ENCODE data around the gene UTP4.
"Not testable (repeated sequence)": the region's sequence is repeated elsewhere in the genome, so short reads cannot be mapped to it uniquely, and the experiment has no call there.

Gene UTP4

GRCh38 chr16:69110406-69110805 is 22.0 kb upstream of the UTP4 start:
- no peak for DNase-seq (ENCODE audit: low read depth)

GRCh38 chr16:69111216-69111875 is 21.1 kb upstream of the UTP4 start:
- DNase-seq (ENCODE audit: low read depth), result no peak

- no peak for DNase-seq (ENCODE audit: low read depth)
These were observed 20.6 kb upstream of the UTP4 start for GRCh38 chr16:69111876-69112230.

GRCh38 chr16:69112285-69113129 is 19.9 kb upstream of the UTP4 start:
- no peak for DNase-seq (ENCODE audit: low read depth)

- DNase-seq (ENCODE audit: low read depth), result no peak
These were observed 19.2 kb upstream of the UTP4 start for GRCh38 chr16:69113216-69113615.

GRCh38 chr16:69114346-69114975 is 18.0 kb upstream of the UTP4 start:
- no peak for DNase-seq (ENCODE audit: low read depth)

GRCh38 chr16:69114976-69115355 is 17.5 kb upstream of the UTP4 start:
- no peak for DNase-seq (ENCODE audit: low read depth)

GRCh38 chr16:69115361-69115760 is 17.1 kb upstream of the UTP4 start:
- DNase-seq (ENCODE audit: low read depth), result no peak

- DNase-seq (ENCODE audit: low read depth), result no peak
These were observed 16.6 kb upstream of the UTP4 start for GRCh38 chr16:69115837-69116236.

GRCh38 chr16:69116256-69116875 is 16.1 kb upstream of the UTP4 start:
- no peak for DNase-seq (ENCODE audit: low read depth)

- DNase-seq (ENCODE audit: low read depth), result no peak
These were observed 15.5 kb upstream of the UTP4 start for GRCh38 chr16:69116906-69117305.

- no peak for DNase-seq (ENCODE audit: low read depth)
These were observed 14.0 kb upstream of the UTP4 start for GRCh38 chr16:69118468-69118867.

GRCh38 chr16:69118994-69119393 is 13.5 kb upstream of the UTP4 start:
- DNase-seq (ENCODE audit: low read depth), result no peak

- DNase-seq (ENCODE audit: low read depth), result no peak
These were observed 12.9 kb upstream of the UTP4 start for GRCh38 chr16:69119536-69119935.

GRCh38 chr16:69120096-69120664 is 12.3 kb upstream of the UTP4 start:
- no peak for DNase-seq (ENCODE audit: low read depth)

GRCh38 chr16:69123910-69124309 is 8.5 kb upstream of the UTP4 start:
- no peak for DNase-seq (ENCODE audit: low read depth)

GRCh38 chr16:69124406-69124805 is 8.0 kb upstream of the UTP4 start:
- DNase-seq (ENCODE audit: low read depth), result not testable (repeated sequence)

- DNase-seq (ENCODE audit: low read depth), result not testable (repeated sequence)
These were observed 7.5 kb upstream of the UTP4 start for GRCh38 chr16:69124961-69125360.

GRCh38 chr16:69126221-69126620 is 6.2 kb upstream of the UTP4 start:
- no peak for DNase-seq (ENCODE audit: low read depth)

- not testable (repeated sequence) for DNase-seq (ENCODE audit: low read depth)
These were observed 5.6 kb upstream of the UTP4 start for GRCh38 chr16:69126801-69127200.

GRCh38 chr16:69127966-69128510 is 4.4 kb upstream of the UTP4 start:
- DNase-seq (ENCODE audit: low read depth), result no peak

- DNase-seq (ENCODE audit: low read depth), result no peak
These were observed 2.0 kb upstream of the UTP4 start for GRCh38 chr16:69130461-69130860.

All from CMK (cell line).